ENCODE data around the gene PCSK6. TPM values are rescaled to one million over a fixed set of nuclear protein-coding genes. Genes with fewer than 3 reads are reported as not detected.
A peak's percentile ranks its signal among the peaks of the same experiment; 100 is the strongest.
"Not testable (repeated sequence)": the region's sequence is repeated elsewhere in the genome, so short reads cannot be mapped to it uniquely, and the experiment has no call there.

PCSK6 gene
- total RNA-seq, 3 donors from 2014 or later (not counting 1 experiment from before 2014, with no cell fraction given): 1.5 to 2.4 (median 2.4) TPM

GRCh38 chr15:101378171-101378755 is 111.2 kb downstream of the PCSK6 start:
- Histone ChIP-seq H3K27me3 (ENCODE audit: control insufficient read depth, insufficient read depth, low read length) (no peaks in the 10 kb centered on the region), H3K4me1 (ENCODE audit: control insufficient read depth, insufficient read depth, low read length) (peaks cover 10% of the 10 kb centered on the region), H3K4me3 (ENCODE audit: low read length) (no peak overlapping the region), H3K9me3 (ENCODE audit: control insufficient read depth, insufficient read depth, low read length) (no peaks in the 10 kb centered on the region), H3K36me3 (ENCODE audit: control insufficient read depth, insufficient read depth, low read length) (no peaks in the 10 kb centered on the region), H3K27ac (ENCODE audit: low read length) (no peak overlapping the region)
- peaks cover 5 to 8% of the 10 kb centered on the region in 2 donors for H3K27me3 Mint-ChIP-seq (ENCODE audit: low read depth in 2 of 2)
- WGBS (ENCODE audit: insufficient coverage): 68% methylated on average over 10 of the region's 10 CpGs
- ATAC-seq (no peak), DNase-seq (no peak)
- no peak overlapping the region for H3K4me3 Mint-ChIP-seq
- intact Hi-C loops (cut with micrococcal nuclease): no loop called here
- no peak overlapping the region for H3K27ac Mint-ChIP-seq
- peaks cover 0 to 12% of the 10 kb centered on the region in 2 donors for H3K4me1 Mint-ChIP-seq
- H3K9me3 Mint-ChIP-seq: no peaks in the 10 kb centered on the region
- H3K36me3 Mint-ChIP-seq: no peaks in the 10 kb centered on the region
- no peak for TF ChIP-seq CTCF (IDR thresholded peaks at IDR 0.05)

GRCh38 chr15:101376615-101377395 is 112.7 kb downstream of the PCSK6 start:
- Mint-ChIP-seq H3K4me1 (peaks cover 0 to 12% of the 10 kb centered on the region in 2 donors), H3K36me3 (no peaks in the 10 kb centered on the region), H3K4me3 (peak overlapping the region; percentile 65), H3K27ac (no peak overlapping the region), H3K27me3 (ENCODE audit: low read depth in 2 of 2) (peaks cover 8 to 12% of the 10 kb centered on the region in 2 donors), H3K9me3 (no peaks in the 10 kb centered on the region)
- TF ChIP-seq CTCF (IDR thresholded peaks at IDR 0.05): no peak
- ATAC-seq (peak in 1 of 3 donors; percentile 66), DNase-seq (no peak)
- Histone ChIP-seq H3K27ac (ENCODE audit: low read length) (no peak overlapping the region), H3K36me3 (ENCODE audit: control insufficient read depth, insufficient read depth, low read length) (no peaks in the 10 kb centered on the region), H3K4me1 (ENCODE audit: control insufficient read depth, insufficient read depth, low read length) (peaks cover 10% of the 10 kb centered on the region), H3K9me3 (ENCODE audit: control insufficient read depth, insufficient read depth, low read length) (no peaks in the 10 kb centered on the region), H3K4me3 (ENCODE audit: low read length) (no peak overlapping the region), H3K27me3 (ENCODE audit: control insufficient read depth, insufficient read depth, low read length) (no peaks in the 10 kb centered on the region)
- 71% methylated on average over 14 of the region's 14 CpGs for WGBS (ENCODE audit: insufficient coverage)
- intact Hi-C loops (cut with micrococcal nuclease): no loop called here

GRCh38 chr15:101375006-101375405 is 114.5 kb downstream of the PCSK6 start:
- H3K4me3 ChIP-seq (ENCODE audit: low read length); H3K36me3 Mint-ChIP-seq; intact Hi-C loops (cut with micrococcal nuclease); DNase-seq; H3K27ac ChIP-seq (ENCODE audit: low read length); H3K9me3 Mint-ChIP-seq; H3K27ac Mint-ChIP-seq; H3K9me3 ChIP-seq (ENCODE audit: control insufficient read depth, insufficient read depth, low read length); H3K27me3 ChIP-seq (ENCODE audit: control insufficient read depth, insufficient read depth, low read length); H3K4me3 Mint-ChIP-seq; H3K36me3 ChIP-seq (ENCODE audit: control insufficient read depth, insufficient read depth, low read length): not testable (repeated sequence)
- Mint-ChIP-seq H3K27me3 (ENCODE audit: low read depth in 2 of 2) (peaks cover 8 to 12% of the 10 kb centered on the region in 2 donors), H3K4me1 (peaks cover 0 to 12% of the 10 kb centered on the region in 2 donors)
- ATAC-seq: peak in 1 of 3 donors; percentile 38
- peaks cover 10% of the 10 kb centered on the region for H3K4me1 ChIP-seq (ENCODE audit: control insufficient read depth, insufficient read depth, low read length)
- 37% methylated on average over 14 of the region's 15 CpGs for whole genome bisulfite sequencing (ENCODE audit: insufficient coverage)

GRCh38 chr15:101374326-101374725 is 115.2 kb downstream of the PCSK6 start:
- no peaks in the 10 kb centered on the region for H3K9me3 ChIP-seq (ENCODE audit: control insufficient read depth, insufficient read depth, low read length)
- Mint-ChIP-seq H3K36me3 (no peaks in the 10 kb centered on the region), H3K4me3 (no peak overlapping the region), H3K4me1 (peaks cover 0 to 12% of the 10 kb centered on the region in 2 donors), H3K27me3 (ENCODE audit: low read depth in 2 of 2) (peaks cover 8 to 12% of the 10 kb centered on the region in 2 donors), H3K9me3 (no peaks in the 10 kb centered on the region), H3K27ac (no peak overlapping the region)
- no peak overlapping the region for H3K27ac ChIP-seq (ENCODE audit: low read length)
- WGBS (ENCODE audit: insufficient coverage): 92% methylated on average over 6 of the region's 6 CpGs
- peaks cover 10% of the 10 kb centered on the region for H3K4me1 ChIP-seq (ENCODE audit: control insufficient read depth, insufficient read depth, low read length)
- intact Hi-C loops (cut with micrococcal nuclease): no loop called here
- no peaks in the 10 kb centered on the region for H3K36me3 ChIP-seq (ENCODE audit: control insufficient read depth, insufficient read depth, low read length)
- H3K27me3 ChIP-seq (ENCODE audit: control insufficient read depth, insufficient read depth, low read length): no peaks in the 10 kb centered on the region
- no peak for TF ChIP-seq CTCF (IDR thresholded peaks at IDR 0.05)
- no peak overlapping the region for H3K4me3 ChIP-seq (ENCODE audit: low read length)
- ATAC-seq (no peak), DNase-seq (no peak)
